ENCODE results near the gene PCDH9.
A peak's percentile ranks its signal among the peaks of the same experiment; 100 is the strongest.

The PCDH9 gene

DNA sequence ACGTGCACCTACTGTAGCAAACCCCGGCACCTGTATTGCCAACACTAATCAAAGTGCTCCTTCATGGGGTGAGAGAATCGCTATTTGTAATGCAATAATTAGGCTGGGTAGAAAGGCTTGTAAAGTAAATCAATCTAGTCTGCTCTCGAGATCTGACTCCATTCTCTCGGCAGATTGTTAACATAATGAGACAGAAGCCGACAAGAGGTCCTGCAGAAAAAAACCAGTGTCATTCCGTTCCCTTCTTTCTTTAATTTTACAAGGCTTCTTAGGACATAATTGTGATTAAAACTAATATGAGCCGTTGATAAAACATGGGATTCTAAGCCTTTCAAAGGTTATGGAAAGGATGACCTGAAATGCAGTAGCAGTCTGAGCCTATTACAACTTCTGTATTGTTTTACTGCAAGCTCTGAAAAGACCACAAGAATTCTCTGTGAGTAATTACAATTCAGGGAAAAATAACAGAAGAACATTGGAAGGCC is 530.0 kb downstream of the PCDH9 start:
- H3K36me3 ChIP-seq (ENCODE audit: control insufficient read depth, insufficient read depth, low read length) = no peaks in the 10 kb centered on the region
- H3K4ac ChIP-seq (ENCODE audit: low read depth, low read length) = no peak overlapping the region
- H3K4me2 ChIP-seq (ENCODE audit: low read length) = no peak overlapping the region
- H3K56ac ChIP-seq (ENCODE audit: low read length) = no peak overlapping the region
- no peak overlapping the region for H2BK5ac ChIP-seq (ENCODE audit: low read length)
- no peak overlapping the region for H3K4me3 ChIP-seq (ENCODE audit: low read length)
- DNase-seq = no peak
- no peak overlapping the region for H2AK5ac ChIP-seq (ENCODE audit: low read length)
- no peaks in the 10 kb centered on the region for H3K79me1 ChIP-seq (ENCODE audit: low read length)
- H2BK120ac ChIP-seq (ENCODE audit: low read depth, low read length) = no peak overlapping the region
- H3K27ac ChIP-seq (ENCODE audit: low read depth, low read length) = no peak overlapping the region
- no peaks in the 10 kb centered on the region for H3K27me3 ChIP-seq (ENCODE audit: insufficient read depth, low read length, poor library complexity)
- no peak overlapping the region for H3K18ac ChIP-seq (ENCODE audit: low read length)
- no peak overlapping the region for H3K9ac ChIP-seq (ENCODE audit: low read length)
- no peak overlapping the region for H4K8ac ChIP-seq (ENCODE audit: low read depth, low read length)
- H3K79me2 ChIP-seq (ENCODE audit: control insufficient read depth, insufficient read depth, low read length) = no peaks in the 10 kb centered on the region
- no peak overlapping the region for H4K5ac ChIP-seq (ENCODE audit: low read length)
- no peaks in the 10 kb centered on the region for H3K4me1 ChIP-seq (ENCODE audit: control insufficient read depth, low read depth, low read length)
- H2BK15ac ChIP-seq (replicated peaks; ENCODE audit: low read depth) = no peak overlapping the region
- no peak overlapping the region for H3K23ac ChIP-seq (ENCODE audit: low read length)
- WGBS (ENCODE audit: extremely low coverage, insufficient coverage, low lambda C conversion rate) = no CpG with 5 or more reads among the region's 8 CpGs

DNA sequence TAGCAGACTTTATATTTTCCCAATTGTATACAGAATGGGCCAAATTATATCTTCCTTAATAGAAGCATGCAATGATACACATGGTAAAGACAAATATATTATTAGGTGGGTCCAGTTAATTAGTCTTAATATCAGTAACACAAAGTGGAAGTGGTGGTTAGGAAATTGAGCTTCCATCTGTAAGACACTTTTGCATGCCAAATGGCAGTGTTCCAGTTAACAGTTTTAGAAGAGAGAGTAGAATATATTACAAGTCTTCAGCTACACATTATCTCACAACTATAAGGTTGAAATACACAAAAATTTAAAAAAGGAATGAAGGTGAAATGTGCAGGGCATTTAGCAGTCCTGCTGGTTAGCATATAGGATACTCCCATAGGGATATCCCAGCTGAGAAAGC is 536.5 kb downstream of the PCDH9 start:
- Histone ChIP-seq H3K18ac (ENCODE audit: low read length) (no peak overlapping the region), H3K4me2 (ENCODE audit: low read length) (no peak overlapping the region), H3K23ac (ENCODE audit: low read length) (no peak overlapping the region), H4K5ac (ENCODE audit: low read length) (no peak overlapping the region), H3K79me1 (ENCODE audit: low read length) (no peaks in the 10 kb centered on the region), H3K4me3 (ENCODE audit: low read length) (no peak overlapping the region), H3K4ac (ENCODE audit: low read depth, low read length) (no peak overlapping the region), H2BK15ac (replicated peaks; ENCODE audit: low read depth) (no peak overlapping the region), H3K4me1 (ENCODE audit: control insufficient read depth, low read depth, low read length) (no peaks in the 10 kb centered on the region), H3K79me2 (ENCODE audit: control insufficient read depth, insufficient read depth, low read length) (no peaks in the 10 kb centered on the region), H2BK5ac (ENCODE audit: low read length) (no peak overlapping the region), H3K9ac (ENCODE audit: low read length) (no peak overlapping the region), H3K56ac (ENCODE audit: low read length) (no peak overlapping the region), H2AK5ac (ENCODE audit: low read length) (no peak overlapping the region), H3K27ac (ENCODE audit: low read depth, low read length) (no peak overlapping the region), H3K27me3 (ENCODE audit: insufficient read depth, low read length, poor library complexity) (no peaks in the 10 kb centered on the region), H3K36me3 (ENCODE audit: control insufficient read depth, insufficient read depth, low read length) (no peaks in the 10 kb centered on the region), H4K8ac (ENCODE audit: low read depth, low read length) (no peak overlapping the region), H2BK120ac (ENCODE audit: low read depth, low read length) (no peak overlapping the region)
- DNase-seq = no peak

DNA sequence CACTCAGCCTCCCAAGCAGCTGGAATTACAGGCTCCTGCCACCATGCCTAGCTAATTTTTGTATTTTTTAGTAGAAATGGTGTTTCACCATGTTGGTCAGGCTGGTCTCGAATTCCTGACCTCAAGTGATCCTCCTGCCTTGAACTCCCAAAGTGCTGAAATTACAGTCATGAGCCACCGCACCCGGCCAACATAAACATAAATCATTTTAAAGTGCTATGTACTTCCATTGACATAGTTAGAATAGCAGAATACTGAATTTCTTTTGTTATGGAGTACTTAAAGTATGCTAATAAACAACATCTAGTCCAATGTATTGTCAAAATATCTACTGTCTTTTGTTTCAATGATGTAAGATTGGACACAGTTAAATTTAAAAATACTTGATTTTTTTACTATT is 539.0 kb downstream of the PCDH9 start:
- H3K9ac ChIP-seq (ENCODE audit: low read length) = no peak overlapping the region
- no peak for DNase-seq
- no peaks in the 10 kb centered on the region for H3K27me3 ChIP-seq (ENCODE audit: insufficient read depth, low read length, poor library complexity)
- no peak overlapping the region for H3K4me3 ChIP-seq (ENCODE audit: low read length)
- H3K27ac ChIP-seq (ENCODE audit: low read depth, low read length) = no peak overlapping the region
- no peaks in the 10 kb centered on the region for H3K79me2 ChIP-seq (ENCODE audit: control insufficient read depth, insufficient read depth, low read length)
- H3K4me1 ChIP-seq (ENCODE audit: control insufficient read depth, low read depth, low read length) = no peaks in the 10 kb centered on the region
- H3K56ac ChIP-seq (ENCODE audit: low read length) = no peak overlapping the region
- H2BK120ac ChIP-seq (ENCODE audit: low read depth, low read length) = no peak overlapping the region
- H2BK5ac ChIP-seq (ENCODE audit: low read length) = no peak overlapping the region
- no peak overlapping the region for H3K4me2 ChIP-seq (ENCODE audit: low read length)
- H3K18ac ChIP-seq (ENCODE audit: low read length) = no peak overlapping the region
- H4K8ac ChIP-seq (ENCODE audit: low read depth, low read length) = no peak overlapping the region
- no peak overlapping the region for H4K5ac ChIP-seq (ENCODE audit: low read length)
- H2AK5ac ChIP-seq (ENCODE audit: low read length) = no peak overlapping the region
- H3K4ac ChIP-seq (ENCODE audit: low read depth, low read length) = no peak overlapping the region
- H3K36me3 ChIP-seq (ENCODE audit: control insufficient read depth, insufficient read depth, low read length) = no peaks in the 10 kb centered on the region
- no peak overlapping the region for H2BK15ac ChIP-seq (replicated peaks; ENCODE audit: low read depth)
- WGBS (ENCODE audit: extremely low coverage, insufficient coverage, low lambda C conversion rate) = no CpG with 5 or more reads among the region's 3 CpGs
- no peak overlapping the region for H3K23ac ChIP-seq (ENCODE audit: low read length)
- H3K79me1 ChIP-seq (ENCODE audit: low read length) = no peaks in the 10 kb centered on the region

DNA sequence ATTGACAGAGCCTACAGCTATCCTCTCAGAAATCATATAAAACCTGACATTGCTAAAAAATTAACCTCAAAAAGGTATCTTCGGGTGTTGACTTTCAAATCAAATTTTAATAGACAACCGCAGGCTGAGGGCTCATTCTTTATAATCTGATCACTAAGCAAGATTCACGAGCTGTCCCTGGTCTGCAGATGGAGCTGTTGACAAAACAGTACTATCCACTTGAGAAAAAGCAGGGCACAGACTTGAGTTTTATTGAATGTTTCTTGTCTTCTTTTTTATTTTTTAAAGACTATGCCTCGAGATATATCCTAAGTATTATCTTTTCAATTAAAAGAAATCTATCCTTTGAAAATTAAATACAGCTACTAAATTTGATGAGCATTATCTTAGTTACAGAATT is 540.5 kb downstream of the PCDH9 start:
- no peak overlapping the region for H2BK5ac ChIP-seq (ENCODE audit: low read length)
- H3K4ac ChIP-seq (ENCODE audit: low read depth, low read length) = no peak overlapping the region
- H3K36me3 ChIP-seq (ENCODE audit: control insufficient read depth, insufficient read depth, low read length) = no peaks in the 10 kb centered on the region
- H3K79me1 ChIP-seq (ENCODE audit: low read length) = no peaks in the 10 kb centered on the region
- no peak overlapping the region for H3K23ac ChIP-seq (ENCODE audit: low read length)
- DNase-seq = peak; percentile 3
- no peak overlapping the region for H3K4me2 ChIP-seq (ENCODE audit: low read length)
- H2BK120ac ChIP-seq (ENCODE audit: low read depth, low read length) = no peak overlapping the region
- H3K79me2 ChIP-seq (ENCODE audit: control insufficient read depth, insufficient read depth, low read length) = no peaks in the 10 kb centered on the region
- H2BK15ac ChIP-seq (replicated peaks; ENCODE audit: low read depth) = no peak overlapping the region
- H4K8ac ChIP-seq (ENCODE audit: low read depth, low read length) = no peak overlapping the region
- no peaks in the 10 kb centered on the region for H3K4me1 ChIP-seq (ENCODE audit: control insufficient read depth, low read depth, low read length)
- no peak overlapping the region for H4K5ac ChIP-seq (ENCODE audit: low read length)
- H3K27ac ChIP-seq (ENCODE audit: low read depth, low read length) = no peak overlapping the region
- H3K4me3 ChIP-seq (ENCODE audit: low read length) = no peak overlapping the region
- no peak overlapping the region for H3K9ac ChIP-seq (ENCODE audit: low read length)
- no peak overlapping the region for H3K56ac ChIP-seq (ENCODE audit: low read length)
- H3K27me3 ChIP-seq (ENCODE audit: insufficient read depth, low read length, poor library complexity) = no peaks in the 10 kb centered on the region
- WGBS (ENCODE audit: extremely low coverage, insufficient coverage, low lambda C conversion rate) = no CpG with 5 or more reads among the region's 4 CpGs
- no peak overlapping the region for H3K18ac ChIP-seq (ENCODE audit: low read length)
- H2AK5ac ChIP-seq (ENCODE audit: low read length) = no peak overlapping the region

DNA sequence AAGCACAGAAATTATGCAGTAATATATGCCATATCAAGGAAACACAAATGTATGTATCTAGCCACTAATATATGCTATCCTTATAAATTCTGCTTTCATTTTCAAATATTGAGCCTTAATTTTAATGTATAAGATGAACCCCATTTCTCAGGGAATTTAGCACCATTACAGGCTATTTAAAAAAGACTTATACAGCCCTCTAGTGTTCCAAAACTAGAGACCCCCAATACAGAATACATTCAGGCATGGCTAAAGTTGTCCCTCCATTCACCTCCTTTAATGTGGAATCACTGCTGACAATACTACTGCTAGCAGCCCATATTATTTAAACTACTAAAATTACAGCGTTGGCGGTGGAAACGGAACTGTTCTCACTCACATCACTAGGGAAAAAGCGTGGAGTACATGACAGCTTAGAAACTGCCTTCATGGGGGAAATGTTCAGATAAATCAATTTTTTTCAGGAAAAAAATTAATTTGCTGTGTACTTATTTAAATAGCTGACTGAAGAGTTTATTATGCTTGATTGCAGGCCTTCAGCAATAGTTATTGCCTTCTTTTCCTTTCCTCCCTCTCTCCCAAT is 541.0 kb downstream of the PCDH9 start:
- H3K23ac ChIP-seq (ENCODE audit: low read length) = no peak overlapping the region
- no peak overlapping the region for H3K9ac ChIP-seq (ENCODE audit: low read length)
- no peak overlapping the region for H2BK120ac ChIP-seq (ENCODE audit: low read depth, low read length)
- H3K79me2 ChIP-seq (ENCODE audit: control insufficient read depth, insufficient read depth, low read length) = no peaks in the 10 kb centered on the region
- H3K79me1 ChIP-seq (ENCODE audit: low read length) = no peaks in the 10 kb centered on the region
- H2AK5ac ChIP-seq (ENCODE audit: low read length) = no peak overlapping the region
- H3K56ac ChIP-seq (ENCODE audit: low read length) = no peak overlapping the region
- DNase-seq = peak; percentile 8
- no peaks in the 10 kb centered on the region for H3K4me1 ChIP-seq (ENCODE audit: control insufficient read depth, low read depth, low read length)
- no CpG with 5 or more reads among the region's 4 CpGs for WGBS (ENCODE audit: extremely low coverage, insufficient coverage, low lambda C conversion rate)
- H3K4me2 ChIP-seq (ENCODE audit: low read length) = no peak overlapping the region
- H3K18ac ChIP-seq (ENCODE audit: low read length) = no peak overlapping the region
- H3K36me3 ChIP-seq (ENCODE audit: control insufficient read depth, insufficient read depth, low read length) = no peaks in the 10 kb centered on the region
- H3K27ac ChIP-seq (ENCODE audit: low read depth, low read length) = no peak overlapping the region
- no peak overlapping the region for H2BK5ac ChIP-seq (ENCODE audit: low read length)
- no peaks in the 10 kb centered on the region for H3K27me3 ChIP-seq (ENCODE audit: insufficient read depth, low read length, poor library complexity)
- no peak overlapping the region for H4K5ac ChIP-seq (ENCODE audit: low read length)
- H3K4ac ChIP-seq (ENCODE audit: low read depth, low read length) = no peak overlapping the region
- no peak overlapping the region for H4K8ac ChIP-seq (ENCODE audit: low read depth, low read length)
- H3K4me3 ChIP-seq (ENCODE audit: low read length) = no peak overlapping the region
- H2BK15ac ChIP-seq (replicated peaks; ENCODE audit: low read depth) = no peak overlapping the region

DNA sequence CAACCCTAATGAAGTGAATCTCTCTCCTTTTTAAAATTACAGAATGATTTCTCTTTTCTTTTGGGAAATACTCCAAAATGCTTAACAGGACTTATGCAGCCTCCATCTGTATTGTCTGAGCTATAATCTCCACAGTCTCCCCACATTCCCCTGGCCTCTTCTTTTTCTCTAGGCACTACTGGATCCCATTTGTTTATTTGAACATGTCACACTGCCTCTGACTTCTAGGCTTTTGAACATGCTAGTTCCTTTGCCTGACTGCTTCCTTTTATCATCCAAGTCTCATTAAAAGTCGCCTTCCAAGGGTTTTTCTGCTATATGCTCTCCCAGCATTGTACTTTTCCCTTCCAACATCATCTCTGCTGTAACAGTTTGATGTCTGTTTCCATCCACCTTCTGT is 548.7 kb downstream of the PCDH9 start:
- Histone ChIP-seq H3K23ac (ENCODE audit: low read length) (no peak overlapping the region), H3K4me1 (ENCODE audit: control insufficient read depth, low read depth, low read length) (no peaks in the 10 kb centered on the region), H3K4ac (ENCODE audit: low read depth, low read length) (no peak overlapping the region), H4K5ac (ENCODE audit: low read length) (no peak overlapping the region), H3K79me1 (ENCODE audit: low read length) (no peaks in the 10 kb centered on the region), H3K18ac (ENCODE audit: low read length) (no peak overlapping the region), H3K9ac (ENCODE audit: low read length) (no peak overlapping the region), H3K36me3 (ENCODE audit: control insufficient read depth, insufficient read depth, low read length) (no peaks in the 10 kb centered on the region), H3K4me3 (ENCODE audit: low read length) (no peak overlapping the region), H2BK5ac (ENCODE audit: low read length) (no peak overlapping the region), H2BK15ac (replicated peaks; ENCODE audit: low read depth) (no peak overlapping the region), H3K27ac (ENCODE audit: low read depth, low read length) (no peak overlapping the region), H3K79me2 (ENCODE audit: control insufficient read depth, insufficient read depth, low read length) (no peaks in the 10 kb centered on the region), H3K27me3 (ENCODE audit: insufficient read depth, low read length, poor library complexity) (no peaks in the 10 kb centered on the region), H2AK5ac (ENCODE audit: low read length) (no peak overlapping the region), H2BK120ac (ENCODE audit: low read depth, low read length) (no peak overlapping the region), H4K8ac (ENCODE audit: low read depth, low read length) (no peak overlapping the region), H3K4me2 (ENCODE audit: low read length) (no peak overlapping the region), H3K56ac (ENCODE audit: low read length) (no peak overlapping the region)
- no peak for DNase-seq
- WGBS (ENCODE audit: extremely low coverage, insufficient coverage, low lambda C conversion rate) = no CpG with 5 or more reads among the region's 1 CpG
